NCI-H187 treated with DMSO at 0.1 percent for 48 hours (cell line): ENCODE data around the gene PCDHB3.
A peak's percentile ranks its signal among the peaks of the same experiment; 100 is the strongest.
"Not testable (repeated sequence)": the region's sequence is repeated elsewhere in the genome, so short reads cannot be mapped to it uniquely, and the experiment has no call there.

Experiments
- DNase-seq: peaks from one replicate; lab custom pipeline; 2025; lab: John Stamatoyannopoulos, UW

The PCDHB3 gene

DNA sequence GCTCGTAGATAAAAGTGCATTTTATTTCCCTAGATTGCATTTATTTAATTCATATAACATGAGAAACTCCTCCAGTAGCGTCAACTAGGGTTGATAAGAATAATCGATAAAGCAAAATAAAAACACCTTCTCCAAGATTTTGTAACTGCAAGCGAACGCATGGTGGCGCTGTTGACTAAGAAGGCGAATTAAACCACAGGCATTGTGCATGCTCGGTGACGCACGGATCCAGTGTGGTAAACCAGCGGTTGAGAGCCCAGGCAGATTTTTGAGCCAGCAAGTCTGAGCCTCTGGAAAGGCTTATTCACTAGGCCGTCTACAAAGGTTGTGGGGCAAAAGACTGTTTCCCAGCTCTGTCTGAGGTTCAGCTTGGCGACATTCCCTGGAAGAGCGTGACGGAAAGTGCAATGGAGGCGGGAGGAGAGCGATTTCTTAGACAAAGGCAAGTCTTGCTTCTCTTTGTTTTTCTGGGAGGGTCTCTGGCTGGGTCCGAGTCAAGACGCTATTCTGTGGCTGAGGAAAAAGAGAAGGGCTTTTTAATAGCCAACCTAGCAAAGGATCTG is at the start of gene PCDHB3:
TSS of gene PCDHB3 (plus strand) at position 231 of the 563 bp plus-strand sequence. CDS start at position 408, 177 bp downstream.
- DNase-seq = no peak

DNA sequence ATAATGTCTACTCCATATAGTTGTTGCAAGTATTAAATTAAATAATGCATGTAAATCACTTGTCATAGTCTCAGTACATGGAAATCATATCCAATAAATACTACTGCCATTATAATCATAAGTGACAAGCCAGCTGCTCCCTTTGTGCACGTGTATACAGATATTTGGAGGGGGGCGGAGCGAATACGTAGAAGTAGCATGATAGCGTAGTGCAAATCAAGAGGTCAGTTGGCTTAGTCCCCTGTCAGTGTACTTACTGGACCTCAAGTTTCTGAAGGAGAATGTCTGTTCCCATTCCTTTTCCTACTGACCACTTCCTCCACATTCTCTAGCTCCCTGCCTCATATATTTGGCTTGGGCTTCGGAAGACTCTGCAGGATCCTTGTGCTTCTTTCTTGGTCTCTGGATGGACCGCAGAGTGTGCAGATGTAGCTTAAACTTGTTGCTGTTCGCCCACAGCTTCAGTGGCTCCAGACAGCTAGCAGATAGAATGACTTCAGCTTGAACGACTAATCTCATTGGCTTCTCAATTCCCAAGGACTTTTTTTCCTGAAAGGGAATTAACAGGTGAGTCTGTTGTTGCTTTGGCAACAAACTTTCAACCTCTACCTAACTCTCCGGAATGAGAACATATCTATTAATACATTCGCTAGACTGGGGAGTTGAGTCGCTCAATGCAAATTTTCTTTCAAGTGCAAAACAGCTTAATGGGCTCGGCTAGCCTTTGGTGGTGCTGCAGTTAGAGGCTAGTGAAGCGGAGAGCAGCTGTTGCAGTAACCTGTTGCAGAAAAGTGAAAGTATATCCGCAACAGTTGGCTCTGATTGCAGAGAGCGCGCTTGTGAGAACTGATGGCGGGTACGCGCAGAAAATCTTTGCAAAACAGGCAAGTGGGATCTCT is 49.4 kb upstream of the PCDHB3 start, which contains the start of gene PCDHB1:
TSS of gene PCDHB1 (plus strand) at position 753 of the 899 bp plus-strand sequence. CDS start at position 850, 97 bp downstream.
- no peak for DNase-seq

DNA sequence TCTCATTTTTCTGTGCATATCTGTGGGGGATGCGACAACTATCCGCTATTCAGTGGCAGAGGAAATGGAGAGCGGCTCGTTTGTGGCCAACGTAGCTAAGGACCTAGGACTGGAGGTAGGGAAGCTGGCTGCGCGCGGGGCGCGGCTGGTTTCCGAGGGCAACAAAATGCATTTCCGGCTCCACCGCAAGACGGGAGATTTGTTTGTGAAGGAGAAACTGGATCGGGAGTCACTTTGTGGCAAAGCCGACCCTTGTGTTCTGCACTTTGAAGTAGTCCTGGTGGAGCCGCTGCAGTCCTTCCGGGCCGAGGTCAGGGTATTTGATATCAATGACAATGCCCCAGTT is 48.8 kb upstream of the PCDHB3 start:
- DNase-seq = no peak

DNA sequence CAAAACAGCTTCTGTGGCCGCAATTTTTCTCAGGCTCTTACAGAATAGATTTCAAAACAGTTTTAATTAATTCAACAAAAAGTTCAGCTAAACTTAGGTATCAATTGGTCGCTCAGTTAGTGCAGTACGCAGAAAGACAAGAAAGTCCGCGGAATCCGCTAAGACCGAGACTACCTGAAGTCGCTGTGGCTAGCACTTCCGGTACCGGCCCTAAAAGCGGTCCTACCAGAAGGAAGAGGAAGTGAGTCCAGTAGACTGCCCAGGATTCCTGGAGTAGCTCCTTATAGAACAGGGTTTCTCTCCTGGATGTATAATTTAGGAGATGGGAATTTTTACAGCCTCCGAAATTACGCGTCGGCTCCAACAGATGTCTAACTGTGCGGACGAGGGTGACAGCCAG is 22.4 kb upstream of the PCDHB3 start:
- no peak for DNase-seq

DNA sequence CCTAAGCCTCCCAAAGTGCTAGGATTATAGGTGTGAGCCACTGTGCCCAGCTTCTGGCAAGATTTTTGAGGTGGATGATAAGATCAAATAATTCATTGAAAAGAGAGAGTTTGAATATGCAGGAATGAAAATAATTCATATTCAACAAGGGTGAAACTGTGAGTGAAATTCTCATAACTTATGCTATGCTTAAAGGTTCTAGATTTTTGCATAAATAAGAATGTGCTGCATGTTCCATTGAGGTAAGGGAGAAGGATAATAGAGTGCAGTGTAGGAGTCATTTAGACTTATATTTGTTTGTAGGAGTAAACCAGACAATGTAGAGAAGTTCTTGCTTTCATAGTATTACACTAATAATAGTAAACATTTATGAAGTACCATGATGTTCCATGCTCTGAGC is 18.0 kb upstream of the PCDHB3 start:
- no peak for DNase-seq

DNA sequence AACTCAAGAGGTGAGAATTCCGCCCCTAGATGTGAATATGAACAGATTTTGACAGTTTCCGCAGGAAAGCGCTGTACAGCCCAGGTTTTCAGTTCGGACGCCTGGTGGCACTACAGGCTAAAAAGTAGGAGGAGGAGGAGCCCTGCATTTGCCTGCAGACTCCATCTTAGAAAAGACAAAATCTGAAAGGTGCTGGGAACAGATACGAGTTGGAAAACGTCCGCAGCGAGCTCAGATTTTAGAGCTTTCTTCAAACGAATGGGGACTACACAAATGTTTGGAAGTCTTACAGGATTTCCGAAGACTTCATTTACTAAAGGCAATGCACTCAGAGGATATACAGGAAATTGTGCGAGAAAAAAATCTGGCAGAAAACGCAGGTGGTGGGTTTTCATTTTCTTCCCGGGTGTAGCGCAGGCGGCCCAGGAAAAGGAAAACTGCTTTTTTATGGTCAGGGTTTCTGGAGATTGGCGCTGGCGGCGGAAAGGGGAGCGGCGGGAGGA is 15.7 kb upstream of the PCDHB3 start:
- DNase-seq = peak; percentile 40

DNA sequence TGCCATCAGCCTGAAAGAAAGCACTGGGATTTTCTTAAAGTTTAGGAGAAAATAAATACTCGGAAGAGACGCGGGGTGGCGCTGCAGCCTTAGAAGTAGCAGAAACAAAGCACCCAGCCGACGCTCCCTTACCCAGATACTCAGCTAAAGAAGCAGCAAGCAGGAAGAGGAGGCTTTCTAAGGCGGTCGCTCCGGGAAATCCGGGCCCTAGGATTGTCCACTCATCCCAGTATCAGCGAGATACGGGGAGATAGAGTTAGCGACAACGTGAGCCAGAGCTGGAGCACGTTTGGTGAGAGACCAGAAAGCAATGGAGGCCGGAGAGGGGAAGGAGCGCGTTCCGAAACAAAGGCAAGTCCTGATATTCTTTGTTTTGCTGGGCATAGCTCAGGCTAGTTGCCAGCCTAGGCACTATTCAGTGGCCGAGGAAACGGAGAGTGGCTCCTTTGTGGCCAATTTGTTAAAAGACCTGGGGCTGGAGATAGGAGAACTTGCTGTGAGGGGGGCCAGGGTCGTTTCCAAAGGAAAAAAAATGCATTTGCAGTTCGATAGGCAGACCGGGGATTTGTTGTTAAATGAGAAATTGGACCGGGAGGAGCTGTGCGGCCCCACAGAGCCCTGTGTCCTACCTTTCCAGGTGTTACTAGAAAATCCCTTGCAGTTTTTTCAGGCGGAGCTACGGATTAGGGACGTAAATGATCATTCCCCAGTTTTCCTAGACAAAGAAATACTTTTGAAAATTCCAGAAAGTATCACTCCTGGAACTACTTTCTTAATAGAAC is 5.6 kb upstream of the PCDHB3 start, which contains the start of gene PCDHB2:
TSS of gene PCDHB2 (plus strand) at position 135 of the 782 bp plus-strand sequence. CDS start at position 311, 176 bp downstream.
- DNase-seq = no peak

DNA sequence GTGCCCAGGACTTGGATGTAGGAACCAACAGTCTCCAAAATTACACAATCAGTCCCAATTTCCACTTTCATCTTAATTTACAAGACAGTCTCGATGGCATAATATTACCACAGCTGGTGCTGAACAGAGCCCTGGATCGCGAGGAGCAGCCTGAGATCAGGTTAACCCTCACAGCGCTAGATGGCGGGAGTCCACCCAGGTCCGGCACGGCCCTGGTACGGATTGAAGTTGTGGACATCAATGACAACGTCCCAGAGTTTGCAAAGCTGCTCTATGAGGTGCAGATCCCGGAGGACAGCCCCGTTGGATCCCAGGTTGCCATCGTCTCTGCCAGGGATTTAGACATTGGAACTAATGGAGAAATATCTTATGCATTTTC is 5.0 kb upstream of the PCDHB3 start:
- no peak for DNase-seq

DNA sequence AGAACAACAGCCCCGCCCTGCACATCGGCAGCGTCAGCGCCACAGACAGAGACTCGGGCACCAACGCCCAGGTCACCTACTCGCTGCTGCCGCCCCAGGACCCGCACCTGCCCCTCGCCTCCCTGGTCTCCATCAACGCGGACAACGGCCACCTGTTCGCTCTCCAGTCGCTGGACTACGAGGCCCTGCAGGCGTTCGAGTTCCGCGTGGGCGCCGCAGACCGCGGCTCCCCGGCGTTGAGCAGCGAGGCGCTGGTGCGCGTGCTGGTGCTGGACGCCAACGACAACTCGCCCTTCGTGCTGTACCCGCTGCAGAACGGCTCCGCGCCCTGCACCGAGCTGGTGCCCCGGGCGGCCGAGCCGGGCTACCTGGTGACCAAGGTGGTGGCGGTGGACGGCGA is 4.1 kb upstream of the PCDHB3 start:
- DNase-seq = not testable (repeated sequence)

DNA sequence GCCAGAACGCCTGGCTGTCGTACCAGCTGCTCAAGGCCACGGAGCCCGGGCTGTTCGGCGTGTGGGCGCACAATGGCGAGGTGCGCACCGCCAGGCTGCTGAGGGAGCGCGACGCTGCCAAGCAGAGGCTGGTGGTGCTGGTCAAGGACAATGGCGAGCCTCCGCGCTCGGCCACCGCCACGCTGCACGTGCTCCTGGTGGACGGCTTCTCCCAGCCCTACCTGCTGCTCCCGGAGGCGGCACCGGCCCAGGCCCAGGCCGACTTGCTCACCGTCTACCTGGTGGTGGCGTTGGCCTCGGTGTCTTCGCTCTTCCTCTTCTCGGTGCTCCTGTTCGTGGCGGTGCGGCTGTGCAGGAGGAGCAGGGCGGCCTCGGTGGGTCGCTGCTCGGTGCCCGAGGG is 3.7 kb upstream of the PCDHB3 start:
- DNase-seq = not testable (repeated sequence)

DNA sequence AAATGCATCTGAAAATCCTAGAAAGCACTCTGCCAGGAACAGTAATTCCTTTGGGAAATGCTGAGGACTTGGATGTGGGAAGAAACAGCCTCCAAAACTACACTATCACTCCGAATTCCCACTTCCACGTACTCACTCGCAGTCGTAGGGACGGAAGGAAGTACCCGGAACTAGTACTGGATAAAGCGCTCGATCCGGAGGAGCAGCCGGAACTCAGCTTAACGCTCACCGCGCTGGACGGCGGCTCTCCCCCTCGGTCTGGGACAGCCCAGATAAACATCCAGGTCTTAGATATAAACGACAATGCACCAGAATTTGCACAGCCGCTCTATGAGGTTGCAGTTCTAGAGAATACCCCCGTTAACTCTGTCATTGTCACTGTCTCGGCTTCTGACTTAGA is 786 bp downstream of the PCDHB3 start:
- DNase-seq = no peak

DNA sequence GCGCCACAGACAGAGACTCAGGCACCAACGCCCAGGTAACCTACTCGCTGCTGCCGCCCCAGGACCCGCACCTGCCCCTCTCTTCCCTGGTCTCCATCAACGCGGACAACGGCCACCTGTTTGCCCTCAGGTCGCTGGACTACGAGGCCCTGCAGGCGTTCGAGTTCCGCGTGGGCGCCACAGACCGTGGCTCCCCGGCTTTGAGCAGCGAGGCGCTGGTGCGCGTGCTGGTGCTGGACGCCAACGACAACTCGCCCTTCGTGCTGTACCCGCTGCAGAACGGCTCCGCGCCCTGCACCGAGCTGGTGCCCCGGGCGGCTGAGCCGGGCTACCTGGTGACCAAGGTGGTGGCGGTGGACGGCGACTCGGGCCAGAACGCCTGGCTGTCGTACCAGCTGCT is 1.8 kb downstream of the PCDHB3 start:
- DNase-seq = not testable (repeated sequence)

DNA sequence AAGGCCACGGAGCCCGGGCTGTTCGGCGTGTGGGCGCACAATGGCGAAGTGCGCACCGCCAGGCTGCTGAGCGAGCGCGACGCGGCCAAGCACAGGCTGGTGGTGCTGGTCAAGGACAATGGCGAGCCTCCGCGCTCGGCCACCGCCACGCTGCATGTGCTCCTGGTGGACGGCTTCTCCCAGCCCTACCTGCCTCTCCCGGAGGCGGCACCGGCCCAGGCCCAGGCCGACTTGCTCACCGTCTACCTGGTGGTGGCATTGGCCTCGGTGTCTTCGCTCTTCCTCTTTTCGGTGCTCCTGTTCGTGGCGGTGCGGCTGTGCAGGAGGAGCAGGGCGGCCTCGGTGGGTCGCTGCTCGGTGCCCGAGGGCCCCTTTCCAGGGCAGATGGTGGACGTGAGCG is 2.2 kb downstream of the PCDHB3 start:
- DNase-seq = not testable (repeated sequence)

DNA sequence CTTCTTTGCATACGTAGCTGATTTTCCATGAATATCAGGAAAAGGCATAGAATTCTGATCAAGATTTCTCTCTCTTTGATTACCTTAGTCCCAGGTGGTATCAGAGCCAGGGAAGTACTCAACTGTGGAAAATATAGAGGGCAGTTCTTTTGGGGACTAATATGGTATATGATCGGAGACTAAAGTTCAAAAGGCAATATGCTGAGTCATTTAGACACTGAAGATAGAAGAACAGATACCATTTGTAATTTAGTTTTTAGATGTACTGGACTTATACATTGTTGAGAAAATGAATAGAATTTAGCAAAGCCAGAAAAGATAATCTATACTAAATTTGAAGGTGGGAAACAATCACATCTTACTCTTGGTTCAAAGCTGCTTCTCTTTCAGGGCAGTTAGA is 5.1 kb downstream of the PCDHB3 start:
- no peak for DNase-seq

DNA sequence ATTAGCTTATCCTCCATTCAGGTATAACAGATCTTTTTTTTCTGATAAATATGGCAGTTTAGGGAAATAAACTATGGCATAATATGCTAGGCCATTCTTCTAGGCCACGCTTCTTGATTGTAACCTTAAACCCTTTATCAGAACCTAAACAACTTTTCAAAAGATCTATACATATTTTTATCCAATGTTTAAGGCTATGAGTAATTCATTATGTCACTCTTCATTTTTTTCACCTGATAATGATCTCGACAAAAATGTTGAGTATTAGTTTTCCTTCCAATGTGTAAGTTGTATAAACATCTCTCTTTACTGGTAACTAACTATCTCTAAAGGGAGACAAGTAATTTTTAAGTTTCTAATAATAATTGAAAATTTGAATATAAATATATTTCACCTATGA is 19.0 kb downstream of the PCDHB3 start:
- DNase-seq = no peak

DNA sequence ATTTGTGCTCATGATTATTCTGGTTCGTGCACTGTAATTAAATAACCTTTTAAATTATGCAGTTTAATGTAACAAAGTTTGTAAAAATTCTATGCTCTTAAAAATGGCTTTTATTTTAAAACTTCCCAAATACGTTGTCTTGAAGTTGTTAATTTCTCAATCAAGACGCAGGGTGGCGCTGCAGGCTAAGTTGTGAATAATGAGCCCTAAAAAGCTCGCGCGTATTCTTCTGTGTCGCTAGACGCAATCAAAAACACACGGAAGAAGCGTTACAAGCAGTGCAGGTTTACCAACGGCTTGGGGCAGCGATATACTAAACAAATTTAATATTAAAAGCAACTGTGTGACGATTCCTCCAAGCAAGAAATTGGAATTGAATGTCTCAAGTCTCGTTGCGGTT is 21.3 kb downstream of the PCDHB3 start, which contains the start of gene PCDHB4:
TSS of gene PCDHB4 (plus strand) at position 256 of the 400 bp plus-strand sequence. CDS start 181 bp downstream, outside the sequence.
- no peak for DNase-seq

DNA sequence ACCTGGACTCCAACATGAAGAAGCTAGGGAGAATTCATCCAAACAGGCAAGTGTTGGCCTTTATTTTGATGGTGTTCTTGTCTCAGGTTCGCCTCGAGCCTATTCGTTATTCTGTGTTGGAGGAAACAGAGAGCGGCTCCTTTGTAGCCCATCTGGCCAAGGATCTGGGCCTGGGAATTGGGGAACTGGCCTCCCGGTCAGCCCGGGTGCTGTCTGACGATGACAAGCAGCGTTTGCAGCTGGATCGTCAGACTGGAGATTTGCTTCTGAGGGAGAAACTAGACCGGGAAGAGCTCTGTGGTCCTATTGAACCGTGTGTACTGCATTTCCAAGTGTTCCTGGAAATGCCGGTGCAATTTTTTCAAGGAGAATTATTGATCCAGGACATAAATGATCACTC is 21.7 kb downstream of the PCDHB3 start:
- DNase-seq = no peak

DNA sequence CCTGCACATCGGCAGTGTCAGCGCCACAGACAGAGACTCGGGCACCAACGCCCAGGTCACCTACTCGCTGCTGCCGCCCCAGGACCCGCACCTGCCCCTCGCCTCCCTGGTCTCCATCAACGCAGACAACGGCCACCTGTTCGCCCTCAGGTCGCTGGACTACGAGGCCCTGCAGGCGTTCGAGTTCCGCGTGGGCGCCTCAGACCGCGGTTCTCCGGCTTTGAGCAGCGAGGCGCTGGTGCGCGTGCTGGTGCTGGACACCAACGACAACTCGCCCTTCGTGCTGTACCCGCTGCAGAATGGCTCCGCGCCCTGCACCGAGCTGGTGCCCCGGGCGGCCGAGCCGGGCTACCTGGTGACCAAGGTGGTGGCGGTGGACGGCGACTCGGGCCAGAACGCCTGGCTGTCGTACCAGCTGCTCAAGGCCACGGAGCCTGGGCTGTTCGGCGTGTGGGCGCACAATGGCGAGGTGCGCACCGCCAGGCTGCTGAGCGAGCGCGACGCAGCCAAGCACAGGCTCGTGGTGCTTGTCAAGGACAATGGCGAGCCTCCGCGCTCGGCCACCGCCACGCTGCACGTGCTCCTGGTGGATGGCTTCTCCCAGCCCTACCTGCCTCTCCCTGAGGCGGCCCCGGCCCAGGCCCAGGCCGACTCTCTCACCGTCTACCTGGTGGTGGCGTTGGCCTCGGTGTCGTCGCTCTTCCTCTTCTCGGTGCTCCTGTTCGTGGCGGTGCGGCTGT is 23.3 kb downstream of the PCDHB3 start:
- DNase-seq = not testable (repeated sequence)

DNA sequence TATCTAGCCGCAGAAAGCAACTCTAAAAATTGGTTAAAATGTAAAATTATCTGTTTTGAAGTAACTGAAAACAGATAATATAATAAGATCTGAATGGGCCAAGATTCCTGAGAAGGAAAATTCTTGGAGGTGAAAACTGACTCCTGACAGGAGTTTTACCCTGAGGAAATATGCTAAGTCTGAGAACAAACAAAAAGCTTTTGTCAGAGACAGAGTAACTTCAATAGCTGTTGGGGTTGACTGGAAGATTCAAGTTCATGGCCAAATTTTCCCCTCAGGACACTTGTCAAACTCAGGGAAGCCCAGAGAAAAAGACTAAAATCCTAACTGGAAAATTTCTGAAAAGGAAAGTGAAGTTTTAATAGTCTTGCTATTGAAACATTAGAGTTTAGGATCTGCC is 27.0 kb downstream of the PCDHB3 start:
- DNase-seq = no peak

DNA sequence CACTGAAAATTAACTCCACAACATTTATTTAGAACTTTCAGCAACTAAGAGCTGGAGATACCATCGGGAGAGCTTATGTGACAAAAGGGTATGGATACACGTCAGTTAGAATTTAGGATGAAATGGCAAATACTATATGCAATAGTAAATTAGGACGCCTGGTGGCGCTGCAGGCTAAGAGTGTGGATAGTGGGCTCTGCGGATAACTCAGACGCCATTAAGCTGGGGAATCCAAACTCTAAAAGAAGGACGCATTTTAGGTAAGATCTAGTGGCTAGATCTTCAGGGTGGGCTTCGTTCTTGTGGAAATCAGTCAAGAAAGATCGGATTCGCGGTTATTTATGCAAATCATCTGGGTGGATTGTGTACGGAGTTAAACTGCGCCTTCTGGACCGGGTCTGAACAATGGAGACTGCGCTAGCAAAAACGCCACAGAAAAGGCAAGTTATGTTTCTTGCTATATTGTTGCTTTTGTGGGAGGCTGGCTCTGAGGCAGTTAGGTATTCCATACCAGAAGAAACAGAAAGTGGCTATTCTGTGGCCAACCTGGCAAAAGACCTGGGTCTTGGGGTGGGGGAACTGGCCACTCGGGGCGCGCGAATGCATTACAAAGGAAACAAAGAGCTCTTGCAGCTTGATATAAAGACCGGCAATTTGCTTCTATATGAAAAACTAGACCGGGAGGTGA is 34.9 kb downstream of the PCDHB3 start, which contains the start of gene PCDHB5:
TSS of gene PCDHB5 (plus strand) at position 177 of the 688 bp plus-strand sequence. CDS start at position 406, 229 bp downstream.
- no peak for DNase-seq
